Osteoblast (primary cell): ENCODE results near the gene DIMT1. TPM values are rescaled to one million over a fixed set of nuclear protein-coding genes. Genes with fewer than 3 reads are reported as not detected.

Experiments
- DNase-seq: peaks from one replicate; pipeline ENCODE4 v3.0.0; 2011; ENCODE audit warnings: low spot score, mixed read lengths; ENCODE audit not compliant: insufficient read length; ENCODE audit errors: missing footprints
- H2AFZ ChIP-seq: 2 replicates; pipeline ENCODE4 v1.6.0; 2011; ENCODE audit warnings: mild to moderate bottlenecking, low read length
- H3K27ac ChIP-seq: 2 replicates; pipeline ENCODE4 v1.5.1; 2011; ENCODE audit warnings: mild to moderate bottlenecking, low read depth, low read length, moderate library complexity
- H3K27me3 ChIP-seq: 2 replicates; pipeline ENCODE4 v1.6.0; 2012; ENCODE audit warnings: mild to moderate bottlenecking, control low read depth, inconsistent platforms, low read length, moderate library complexity; ENCODE audit not compliant: insufficient read depth
- H3K36me3 ChIP-seq: 2 replicates; pipeline ENCODE4 v1.5.1; 2011; ENCODE audit warnings: mild to moderate bottlenecking, low read length, control low read depth, moderate library complexity; ENCODE audit not compliant: insufficient read depth
- H3K4me1 ChIP-seq: 2 replicates; pipeline ENCODE4 v1.5.1; 2011; ENCODE audit warnings: mild to moderate bottlenecking, low read length, control low read depth, moderate library complexity; ENCODE audit not compliant: insufficient read depth
- H3K4me2 ChIP-seq: 2 replicates; pipeline ENCODE4 v1.6.0; 2011; ENCODE audit warnings: mild to moderate bottlenecking, low read length; ENCODE audit not compliant: insufficient read depth
- H3K4me3 ChIP-seq: fragments of 200-600 bp; sonication (generic); 3 replicates; pipeline ENCODE4 v1.5.1; 2012; ENCODE audit warnings: mild to moderate bottlenecking, low read length, inconsistent platforms; ENCODE audit not compliant: insufficient read depth
- H3K79me2 ChIP-seq: 2 replicates; pipeline ENCODE4 v1.6.0; 2012; ENCODE audit warnings: mild to moderate bottlenecking, low read length, control low read depth, inconsistent platforms; ENCODE audit not compliant: insufficient read depth
- H3K9me3 ChIP-seq: 2 replicates; pipeline ENCODE4 v1.5.1; 2011; ENCODE audit warnings: low read depth, low read length, control low read depth
- H4K20me1 ChIP-seq: 2 replicates; pipeline ENCODE4 v1.6.0; 2012; ENCODE audit warnings: mild to moderate bottlenecking, low read length, control low read depth; ENCODE audit not compliant: insufficient read depth
- CTCF ChIP-seq: IDR thresholded peaks from 2 replicates; pipeline ENCODE4 v1.5.1; 2011; ENCODE audit warnings: mild to moderate bottlenecking, low read depth, low read length, moderate library complexity; ENCODE audit errors: extremely low read depth
- total RNA-seq: library from RNA; depleted of rRNA; stranded (reverse); fragments of >200 nt; gene quantifications from 2 replicates; pipeline ENCODE4 v1.2.3, GENCODE V29; 2012

The DIMT1 gene
- total RNA-seq, 1 donor, result 34.7 TPM

GRCh38 chr5:62376064-62376463 is 27.6 kb downstream of the DIMT1 start:
- Histone ChIP-seq H4K20me1 (no peaks in the 10 kb centered on the region), H3K4me1 (no peaks in the 10 kb centered on the region), H3K36me3 (peaks cover 48% of the 10 kb centered on the region), H3K27ac (no peak overlapping the region), H2AFZ (no peak overlapping the region), H3K9me3 (no peaks in the 10 kb centered on the region), H3K79me2 (no peaks in the 10 kb centered on the region), H3K4me3 (no peak overlapping the region), H3K4me2 (no peak overlapping the region), H3K27me3 (no peaks in the 10 kb centered on the region)
- TF ChIP-seq CTCF, result no peak
- DNase-seq, result no peak

- Histone ChIP-seq H2AFZ (no peak overlapping the region), H3K9me3 (no peaks in the 10 kb centered on the region), H3K27me3 (no peaks in the 10 kb centered on the region), H3K36me3 (peaks cover 48% of the 10 kb centered on the region), H3K27ac (no peak overlapping the region), H3K4me2 (no peak overlapping the region), H3K4me1 (no peaks in the 10 kb centered on the region), H4K20me1 (no peaks in the 10 kb centered on the region), H3K4me3 (no peak overlapping the region), H3K79me2 (no peaks in the 10 kb centered on the region)
- TF ChIP-seq CTCF, result no peak
- no peak for DNase-seq
These were observed 28.1 kb downstream of the DIMT1 start for GRCh38 chr5:62375627-62376026.

DNA sequence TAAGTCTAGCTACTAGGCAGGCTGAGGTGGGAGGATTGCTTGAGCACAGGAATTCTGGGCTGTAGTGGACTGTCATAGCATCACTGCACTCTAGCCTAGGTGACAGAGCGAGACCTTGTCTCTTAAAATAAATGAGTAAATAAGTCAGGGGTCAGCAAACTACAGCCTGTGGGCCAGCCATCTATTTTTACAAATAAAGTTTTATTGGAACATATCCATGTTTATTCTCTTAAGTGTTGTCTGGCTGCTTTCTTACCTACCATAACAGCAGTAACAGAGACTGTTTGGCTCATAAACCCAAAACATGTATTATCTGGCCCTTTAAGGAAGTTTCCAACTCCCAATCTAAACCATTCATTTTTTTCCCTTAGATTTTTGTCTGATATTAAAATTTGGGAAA is 29.6 kb downstream of the DIMT1 start:
- Histone ChIP-seq H3K27ac (no peak overlapping the region), H3K4me1 (no peaks in the 10 kb centered on the region), H2AFZ (no peak overlapping the region), H3K27me3 (no peaks in the 10 kb centered on the region), H3K9me3 (no peaks in the 10 kb centered on the region), H4K20me1 (no peaks in the 10 kb centered on the region), H3K4me3 (no peak overlapping the region), H3K36me3 (peaks cover 38% of the 10 kb centered on the region), H3K4me2 (no peak overlapping the region), H3K79me2 (no peaks in the 10 kb centered on the region)
- DNase-seq, result no peak
- no peak for TF ChIP-seq CTCF

DNA sequence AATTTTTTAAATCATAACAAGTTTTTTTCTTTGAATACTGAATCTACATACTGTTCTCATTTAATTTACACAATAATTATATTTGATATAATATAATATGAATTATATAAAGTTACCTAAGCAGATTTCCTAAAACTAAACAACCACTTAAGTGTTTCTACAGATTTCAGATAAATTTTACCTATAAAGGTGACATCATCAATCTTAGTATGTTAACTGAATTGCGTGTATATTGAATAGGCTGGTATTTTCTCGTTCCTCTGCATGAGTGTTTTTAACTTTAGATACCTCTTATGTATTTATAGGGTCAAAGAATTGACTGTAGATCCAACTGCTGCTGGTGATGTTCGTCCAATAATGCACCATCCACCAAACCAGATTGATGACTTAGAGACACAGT is 30.3 kb downstream of the DIMT1 start:
- H3K27me3 ChIP-seq, result no peaks in the 10 kb centered on the region
- H3K79me2 ChIP-seq, result no peaks in the 10 kb centered on the region
- no peaks in the 10 kb centered on the region for H3K9me3 ChIP-seq
- no peaks in the 10 kb centered on the region for H4K20me1 ChIP-seq
- H3K4me2 ChIP-seq, result no peak overlapping the region
- H3K4me3 ChIP-seq, result no peak overlapping the region
- H3K4me1 ChIP-seq, result no peaks in the 10 kb centered on the region
- TF ChIP-seq CTCF, result no peak
- H3K36me3 ChIP-seq, result peaks cover 32% of the 10 kb centered on the region
- no peak for DNase-seq
- H2AFZ ChIP-seq, result no peak overlapping the region
- no peak overlapping the region for H3K27ac ChIP-seq
